SK-N-SH treated with all-trans-retinoic acid at 6 μM for 48 hours (cell line): ENCODE data around the gene ETV1.

Experiments used
- ATAC-seq: fragments of 200-7000 bp; cut with Tn5 transposase; 3 replicates; pipeline ENCODE4 v1.9.1; 2020; ENCODE audit warnings: mild to moderate bottlenecking, moderate library complexity
- ARNTL ChIP-seq: fragments of 450-650 bp; formaldehyde crosslinking; IDR thresholded peaks from 2 replicates; pipeline ENCODE4 v1.5.0; 2020; ENCODE audit warnings: low read depth, mild to moderate bottlenecking, moderate library complexity, borderline replicate concordance
- BACH2 ChIP-seq: fragments of 250-450 bp; sonication (Bioruptor Pico); IDR thresholded peaks from 2 replicates; pipeline ENCODE4 v1.9.0; 2021; ENCODE audit warnings: mild to moderate bottlenecking, borderline replicate concordance
- CREB5 ChIP-seq: fragments of 250-450 bp; sonication (Bioruptor Pico); IDR thresholded peaks from 2 replicates; pipeline ENCODE4 v1.5.1; 2020; ENCODE audit warnings: low read depth, mild to moderate bottlenecking, moderate library complexity
- CSDC2 ChIP-seq: fragments of 250-450 bp; sonication (Bioruptor Pico); IDR thresholded peaks from 2 replicates; pipeline ENCODE4 v1.5.0; 2020; ENCODE audit warnings: mild to moderate bottlenecking, moderate library complexity
- CSRNP3 ChIP-seq: fragments of 250-450 bp; sonication (Bioruptor Pico); IDR thresholded peaks from 2 replicates; pipeline ENCODE4 v1.5.1; 2021; ENCODE audit warnings: mild to moderate bottlenecking, moderate library complexity
- ESRRG ChIP-seq: fragments of 250-450 bp; sonication (Bioruptor Pico); IDR thresholded peaks from 2 replicates; pipeline ENCODE4 v1.6.1; 2021; ENCODE audit warnings: mild to moderate bottlenecking
- ISL1 ChIP-seq: fragments of 250-450 bp; sonication (Bioruptor Pico); IDR thresholded peaks from 2 replicates; pipeline ENCODE4 v2.1.2; 2022; ENCODE audit warnings: mild to moderate bottlenecking, moderate library complexity
- OSR1 ChIP-seq: fragments of 250-450 bp; sonication (Bioruptor Pico); IDR thresholded peaks from 2 replicates; pipeline ENCODE4 v1.8.0; 2022; ENCODE audit warnings: moderate library complexity, mild to moderate bottlenecking, inconsistent platforms
- PATZ1 ChIP-seq: fragments of 250-450 bp; sonication (Bioruptor Pico); IDR thresholded peaks from 2 replicates; pipeline ENCODE4 v1.8.0; 2020; ENCODE audit warnings: mild to moderate bottlenecking, moderate library complexity, borderline replicate concordance
- PPARA ChIP-seq: fragments of 250-450 bp; sonication (Bioruptor Pico); IDR thresholded peaks from 2 replicates; pipeline ENCODE4 v1.5.0; 2020; ENCODE audit warnings: mild to moderate bottlenecking, borderline replicate concordance
- RARB ChIP-seq: fragments of 250-450 bp; sonication (Bioruptor Pico); IDR thresholded peaks from 2 replicates; pipeline ENCODE4 v1.8.0; 2021; ENCODE audit warnings: mild to moderate bottlenecking, moderate library complexity
- SNAI2 ChIP-seq: fragments of 250-450 bp; sonication (Bioruptor Pico); IDR thresholded peaks from 2 replicates; pipeline ENCODE4 v1.5.0; 2020; ENCODE audit warnings: mild to moderate bottlenecking, moderate library complexity
- TCF4 ChIP-seq: fragments of 250-450 bp; sonication (Bioruptor Pico); IDR thresholded peaks from 2 replicates; pipeline ENCODE4 v1.8.0; 2021; ENCODE audit warnings: mild to moderate bottlenecking, moderate library complexity, borderline replicate concordance
- TOX ChIP-seq: fragments of 250-450 bp; sonication (Bioruptor Pico); IDR thresholded peaks from 2 replicates; pipeline ENCODE4 v1.8.0; 2021; ENCODE audit warnings: mild to moderate bottlenecking, moderate library complexity, borderline replicate concordance
- TSHZ2 ChIP-seq: fragments of 250-450 bp; sonication (Bioruptor Pico); IDR thresholded peaks from 2 replicates; pipeline ENCODE4 v1.5.0; 2020; ENCODE audit warnings: mild to moderate bottlenecking, moderate library complexity
- ZFP3 ChIP-seq: fragments of 250-450 bp; sonication (Bioruptor Pico); IDR thresholded peaks from 2 replicates; pipeline ENCODE4 v1.5.0; 2020; ENCODE audit warnings: mild to moderate bottlenecking, moderate library complexity
- ZFP30 ChIP-seq: fragments of 450-650 bp; formaldehyde crosslinking; IDR thresholded peaks from 2 replicates; pipeline ENCODE4 v1.5.0; 2022; ENCODE audit warnings: mild to moderate bottlenecking, moderate library complexity
- ZNF565 ChIP-seq: fragments of 450-650 bp; formaldehyde crosslinking; conservative IDR thresholded peaks from 2 replicates; pipeline ENCODE4 v1.5.0; 2020; ENCODE audit warnings: low read depth, mild to moderate bottlenecking, moderate library complexity
- ZNF70 ChIP-seq: fragments of 450-650 bp; formaldehyde crosslinking; IDR thresholded peaks from 2 replicates; pipeline ENCODE4 v1.5.0; 2020; ENCODE audit warnings: mild to moderate bottlenecking, moderate library complexity
- ZNF8 ChIP-seq: fragments of 450-650 bp; formaldehyde crosslinking; IDR thresholded peaks from 2 replicates; pipeline ENCODE4 v1.5.0; 2020; ENCODE audit warnings: mild to moderate bottlenecking, moderate library complexity

The ETV1 gene

GRCh38 chr7:13898957-13899670, 90.4 kb downstream of the ETV1 start:
- TF ChIP-seq TCF4 (CRISPR knock-in tag) (0 out of 2 replicates have a peak, but pooled peaks have one; percentile 46), OSR1 (no peak)
- no peak for ATAC-seq

GRCh38 chr7:13897819-13898218, 91.6 kb downstream of the ETV1 start:
- no peak for ATAC-seq
- TF ChIP-seq ZFP30 (CRISPR knock-in tag) (no peak), PATZ1 (CRISPR knock-in tag) (no peak), RARB (CRISPR knock-in tag) (no peak), ARNTL (CRISPR knock-in tag) (no peak), BACH2 (CRISPR knock-in tag) (no peak), OSR1 (no peak), ZFP3 (CRISPR knock-in tag) (no peak), CREB5 (no peak), SNAI2 (CRISPR knock-in tag) (no peak), TCF4 (CRISPR knock-in tag) (no peak), ZNF8 (no peak), ISL1 (CRISPR knock-in tag) (no peak; the same call in 1 of the 2 replicates), PPARA (CRISPR knock-in tag) (no peak), CSRNP3 (no peak), TSHZ2 (CRISPR knock-in tag) (no peak), ZNF70 (CRISPR knock-in tag) (no peak)

GRCh38 chr7:13894954-13895353, 94.5 kb downstream of the ETV1 start:
- no peak for TF ChIP-seq ZNF8
- TF ChIP-seq CSDC2 (CRISPR knock-in tag), result no peak
- no peak for TF ChIP-seq PPARA (CRISPR knock-in tag)
- TF ChIP-seq RARB (CRISPR knock-in tag), result no peak
- TF ChIP-seq ZNF565 (CRISPR knock-in tag), result no peak
- TF ChIP-seq ZFP30 (CRISPR knock-in tag), result no peak
- no peak for TF ChIP-seq BACH2 (CRISPR knock-in tag)
- TF ChIP-seq, all 23 proteins: peak for 0
- ATAC-seq, result no peak

- no peak for ATAC-seq
- TF ChIP-seq ZFP30 (CRISPR knock-in tag) (no peak), CREB5 (no peak), OSR1 (no peak), ZNF565 (CRISPR knock-in tag) (no peak), ESRRG (CRISPR knock-in tag) (no peak), ISL1 (CRISPR knock-in tag) (no peak), PATZ1 (CRISPR knock-in tag) (no peak), TOX (no peak), PPARA (CRISPR knock-in tag) (no peak), BACH2 (CRISPR knock-in tag) (no peak)
These were observed 95.1 kb downstream of the ETV1 start for GRCh38 chr7:13894377-13894776.
